GM18951 (cell line): ENCODE results near the gene CNIH1.
"Not testable (repeated sequence)": the region's sequence is repeated elsewhere in the genome, so short reads cannot be mapped to it uniquely, and the experiment has no call there.

Experiments
- POLR2A ChIP-seq: IDR thresholded peaks from 4 replicates; pipeline ENCODE4 v1.6.1; 2011; ENCODE audit warnings: mild to moderate bottlenecking; ENCODE audit not compliant: insufficient read length, insufficient read depth; ENCODE audit errors: extremely low read depth
- in situ Hi-C: fragments of 300-500 bp; cut with MboI; formaldehyde crosslinking; loops from one replicate; pipeline ENCODE4 v1.12.0; 2022; ENCODE audit warnings: low sequenced_read_pairs, mixed read lengths, inconsistent platforms; ENCODE audit not compliant: unreplicated experiment

The CNIH1 gene

DNA sequence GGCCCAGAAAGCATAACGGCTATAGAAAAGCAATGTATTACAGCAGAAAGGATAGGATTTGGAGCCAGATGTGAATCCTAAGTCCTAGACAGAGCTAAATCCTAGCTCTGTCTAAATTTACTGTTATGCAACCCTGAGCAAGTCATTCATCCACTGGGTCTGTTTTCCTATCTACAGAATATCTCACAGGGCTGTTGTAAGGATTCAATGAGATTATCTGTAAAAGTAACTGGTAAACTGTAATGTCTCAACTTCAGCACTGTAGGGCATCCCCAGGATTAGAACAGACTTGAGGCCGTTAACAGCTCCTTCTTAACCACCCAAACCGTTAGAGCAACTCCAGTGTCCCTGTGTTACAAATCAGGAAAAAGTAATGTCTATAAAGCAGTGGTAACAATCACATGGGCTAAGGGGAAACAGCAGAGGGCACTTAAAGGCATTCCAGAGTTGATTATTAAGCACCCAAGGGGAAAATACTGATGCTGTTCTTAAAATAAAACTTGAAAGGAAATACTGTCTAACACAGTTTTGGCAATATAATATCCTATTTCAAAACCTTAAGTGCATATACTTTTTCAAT lies 37.6 kb upstream of the CNIH1 start:
- no peak for TF ChIP-seq POLR2A
- in situ Hi-C loops: no loop called here

DNA sequence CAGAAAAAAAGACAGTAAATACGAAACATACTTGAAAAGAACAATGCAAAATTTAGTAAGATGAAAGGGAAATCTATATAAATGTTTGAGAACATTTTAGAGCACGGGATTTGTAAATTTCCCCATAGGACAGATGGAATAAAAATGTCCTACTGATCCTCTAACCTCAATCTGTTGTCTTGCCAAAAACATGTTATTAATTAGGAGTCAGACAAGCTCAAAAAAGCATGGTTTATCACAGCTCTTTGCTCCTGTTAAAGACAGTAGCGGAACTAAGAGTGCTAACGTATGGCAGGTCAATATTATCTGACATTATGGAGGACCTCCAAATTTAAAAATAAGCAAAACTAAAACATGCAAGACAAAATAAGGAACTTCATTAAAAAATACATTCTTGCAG lies 34.7 kb upstream of the CNIH1 start:
- no peak for TF ChIP-seq POLR2A
- in situ Hi-C loops: no loop called here

DNA sequence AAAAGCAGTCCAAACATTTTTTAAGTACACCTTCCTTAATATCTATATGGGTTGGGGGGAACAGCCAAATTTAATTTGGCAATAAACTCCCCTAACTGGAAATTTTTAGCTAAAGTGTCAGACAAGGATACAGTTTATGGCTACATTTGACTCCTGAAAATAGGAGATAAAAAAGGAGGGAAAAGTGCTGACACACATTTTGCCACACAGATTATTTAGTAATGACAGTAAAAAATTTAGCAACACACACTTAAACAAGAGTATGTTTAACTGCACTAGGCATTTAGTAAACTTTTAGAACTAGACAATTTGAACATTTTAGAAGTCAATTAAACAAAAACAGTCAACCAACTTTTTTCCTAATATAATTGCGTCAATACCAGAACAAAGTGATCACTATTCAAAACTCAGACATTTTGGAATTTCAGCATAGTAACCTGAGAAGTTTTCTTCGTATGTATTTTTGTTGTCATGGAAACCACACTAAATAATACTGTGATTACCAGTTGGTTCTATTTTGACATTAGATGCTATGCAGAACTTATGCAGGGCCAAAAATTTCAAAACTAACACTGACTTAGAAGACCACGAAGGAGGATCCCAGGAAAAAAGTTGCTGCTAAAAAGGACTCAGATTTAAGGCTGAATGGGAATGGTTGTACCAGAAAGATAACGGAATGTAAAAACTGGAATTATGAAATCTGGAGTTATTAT lies 34.2 kb upstream of the CNIH1 start:
- TF ChIP-seq POLR2A: no peak
- in situ Hi-C loops: no loop called here

DNA sequence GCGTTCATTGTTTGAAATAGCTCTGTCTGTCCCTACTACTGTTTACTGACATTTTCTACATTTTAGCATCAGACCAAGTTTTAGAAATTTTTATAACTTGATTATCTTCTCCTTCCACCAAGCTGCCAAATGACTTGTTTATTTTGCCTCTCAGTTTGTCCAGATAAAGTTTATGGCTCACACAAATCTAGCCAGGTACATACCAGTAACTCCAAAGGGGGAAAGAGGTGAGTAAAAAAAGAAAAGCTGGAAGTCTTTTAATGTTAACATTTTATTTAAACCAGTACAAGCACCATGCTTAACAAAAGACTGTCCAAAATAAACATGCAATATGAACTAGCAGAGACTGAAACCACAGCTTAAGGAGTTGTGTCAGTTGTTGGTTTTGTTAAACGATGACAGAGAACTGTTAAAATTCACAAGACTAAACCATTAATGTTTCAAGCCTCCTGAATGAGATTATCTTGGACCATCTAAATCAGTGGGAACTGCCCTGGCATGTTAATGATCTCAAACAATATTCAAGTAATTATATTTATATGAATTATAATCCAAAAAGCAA lies 33.1 kb upstream of the CNIH1 start:
- in situ Hi-C loops: no loop called here

DNA sequence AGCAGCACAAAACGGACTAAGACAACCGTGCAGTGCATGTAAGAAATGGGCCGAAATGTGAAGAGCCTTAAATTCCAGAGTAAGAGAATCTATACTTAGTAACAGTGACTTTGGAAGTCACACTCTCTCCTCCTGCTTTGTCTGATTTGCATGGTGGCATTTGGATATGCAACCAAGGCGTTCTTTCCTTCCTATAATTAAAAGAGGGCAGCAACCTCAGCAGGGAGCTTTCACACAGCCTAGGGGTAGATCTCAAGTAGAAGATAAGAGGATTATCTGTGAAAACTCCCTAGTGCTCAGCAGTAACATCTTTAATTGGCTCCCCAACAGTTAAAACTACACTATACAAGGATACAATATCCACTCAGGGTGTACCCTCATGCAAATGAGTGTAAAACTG lies 31.1 kb upstream of the CNIH1 start:
- in situ Hi-C loops: no loop called here

More for the DNA sequence above, 33.1 kb upstream of the CNIH1 start:
- TF ChIP-seq POLR2A: no peak

DNA sequence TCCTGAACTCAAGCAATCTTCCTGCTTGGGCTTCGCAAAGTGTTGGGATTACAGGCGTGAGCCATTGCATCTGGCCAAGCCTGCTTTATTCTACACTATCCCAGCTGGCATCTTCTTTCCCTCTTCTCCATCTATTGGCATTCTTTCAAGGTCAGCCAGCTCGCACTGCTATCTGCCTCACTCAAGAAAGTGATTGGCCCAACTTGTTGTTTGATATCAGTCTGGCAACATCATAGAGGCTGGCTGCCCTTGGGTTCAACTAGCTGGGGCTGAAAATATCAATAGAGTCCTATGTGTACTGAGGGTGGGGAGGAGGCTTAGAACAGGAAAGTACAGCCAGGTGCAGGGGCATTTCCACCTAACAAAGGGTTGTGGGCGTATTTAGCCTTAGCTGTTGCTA lies 30.5 kb upstream of the CNIH1 start:
- no peak for TF ChIP-seq POLR2A
- in situ Hi-C loops: no loop called here

More for the DNA sequence above, 31.1 kb upstream of the CNIH1 start:
- no peak for TF ChIP-seq POLR2A

DNA sequence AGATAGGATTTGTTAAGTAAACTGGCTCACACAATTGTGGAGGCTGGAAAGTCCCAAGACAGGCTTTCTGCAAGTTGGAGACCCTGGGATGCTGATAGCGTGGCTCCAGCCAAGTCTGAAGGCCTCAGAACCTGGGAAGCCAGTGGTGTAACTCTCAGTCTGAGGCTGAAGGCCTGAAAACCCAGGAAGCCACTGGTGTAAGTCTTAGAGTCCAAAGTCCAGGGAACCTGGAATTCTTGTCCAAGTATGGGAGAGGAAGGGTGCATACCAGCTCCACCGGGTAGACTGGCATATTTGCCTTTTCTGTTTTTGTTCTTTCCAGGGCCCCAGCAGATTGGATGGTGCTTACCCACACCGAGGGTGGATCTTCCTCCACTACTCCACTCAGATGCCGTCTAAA lies 29.5 kb upstream of the CNIH1 start:
- in situ Hi-C loops: no loop called here
- no peak for TF ChIP-seq POLR2A

DNA sequence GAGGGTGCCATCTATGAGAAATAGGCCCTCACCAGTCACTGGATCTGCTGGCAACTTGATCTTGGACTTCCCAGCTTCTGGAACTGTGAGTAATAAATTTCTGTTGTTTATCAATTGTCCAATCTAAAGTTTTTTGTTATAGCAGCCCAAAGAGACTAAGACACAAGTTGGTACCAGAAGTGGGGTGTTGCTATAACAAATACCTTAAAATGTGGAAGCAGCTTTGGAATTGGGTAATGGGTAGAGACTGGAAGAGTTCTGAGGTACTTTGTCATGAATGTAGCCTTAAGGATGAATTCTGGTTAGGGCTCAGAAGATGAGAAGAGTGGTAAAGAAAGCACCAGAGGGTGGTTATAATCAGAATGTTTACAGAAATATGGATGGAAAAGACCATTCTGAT lies 26.1 kb upstream of the CNIH1 start:
- in situ Hi-C loops: no loop called here
- no peak for TF ChIP-seq POLR2A

DNA sequence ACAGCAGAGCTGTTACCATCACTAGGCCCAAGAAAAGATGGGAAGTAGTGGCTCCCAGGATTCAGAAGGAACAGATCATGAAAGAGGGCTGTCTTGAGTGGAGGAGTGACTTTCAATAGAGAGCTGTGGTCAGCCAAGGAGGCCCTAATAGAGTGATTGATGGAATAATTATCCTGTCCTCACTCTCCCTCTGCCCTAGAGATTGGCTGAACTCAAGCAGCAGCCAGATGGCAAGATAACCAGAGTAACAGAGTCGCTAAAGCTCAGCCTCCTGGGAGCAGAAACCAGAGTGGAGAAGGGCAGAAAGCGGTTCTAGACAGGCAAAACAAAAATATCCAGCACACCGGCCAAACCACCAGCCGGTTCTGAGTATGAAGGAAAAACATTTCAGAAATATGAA lies 24.5 kb upstream of the CNIH1 start:
- TF ChIP-seq POLR2A: no peak
- in situ Hi-C loops: no loop called here

DNA sequence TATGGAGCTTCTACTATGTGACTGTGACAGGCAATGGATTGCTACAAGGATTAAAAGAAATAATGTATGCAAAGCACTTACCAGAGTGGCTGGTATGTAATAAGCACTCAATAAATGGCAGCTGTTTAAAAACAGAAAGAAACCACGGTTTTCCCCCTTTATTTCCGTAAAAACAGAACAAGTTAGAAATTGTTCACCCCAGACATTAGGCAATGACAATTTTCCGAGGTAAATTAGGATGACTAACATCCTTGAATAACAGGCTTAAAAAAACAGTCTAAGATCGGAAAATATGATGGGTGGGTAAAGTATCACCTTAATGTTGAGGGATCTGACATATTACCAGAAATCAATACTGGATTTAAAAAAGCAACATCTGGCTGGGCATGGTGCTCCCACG lies 20.9 kb upstream of the CNIH1 start:
- in situ Hi-C loops: no loop called here
- TF ChIP-seq POLR2A: no peak

DNA sequence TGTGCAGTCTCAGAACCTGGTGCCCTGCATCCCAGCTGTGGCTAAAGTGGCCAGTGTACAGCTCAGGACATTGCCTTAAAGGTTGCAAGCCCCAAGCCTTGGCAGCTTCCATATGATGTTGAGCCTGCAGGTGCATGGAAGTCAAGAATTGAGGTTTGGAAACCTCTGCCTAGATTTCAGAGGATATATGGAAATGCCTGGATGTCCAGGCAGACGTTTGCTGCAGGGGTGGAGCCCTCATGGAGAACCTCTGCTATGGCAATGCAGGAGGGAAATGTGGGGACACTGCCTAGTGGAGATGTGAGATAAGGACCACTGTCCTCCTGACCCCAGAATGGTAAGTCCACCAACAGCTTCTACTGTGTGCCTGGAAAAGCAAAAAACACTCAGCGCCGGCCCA lies 17.9 kb upstream of the CNIH1 start:
- in situ Hi-C loops: no loop called here
- no peak for TF ChIP-seq POLR2A

DNA sequence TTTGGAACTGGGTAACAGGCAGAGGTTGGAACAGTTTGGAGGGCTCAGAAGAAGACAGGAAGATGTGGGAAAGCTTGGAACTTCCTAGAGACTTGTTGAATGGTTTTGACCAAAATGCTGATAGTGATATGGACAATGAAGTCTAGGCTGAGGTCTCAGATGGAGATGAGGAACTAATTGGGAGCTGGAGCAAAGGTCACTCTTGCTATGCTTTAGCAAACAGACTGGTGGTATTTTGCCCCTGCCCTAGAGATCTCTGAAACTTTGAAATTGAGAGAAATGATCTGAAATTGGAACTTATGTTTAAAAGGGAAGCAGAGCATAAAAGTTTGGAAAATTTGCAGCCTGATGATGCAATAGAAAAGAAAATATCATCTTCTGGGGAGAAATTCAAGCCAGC lies 17.4 kb upstream of the CNIH1 start:
- in situ Hi-C loops: not testable (repeated sequence)

DNA sequence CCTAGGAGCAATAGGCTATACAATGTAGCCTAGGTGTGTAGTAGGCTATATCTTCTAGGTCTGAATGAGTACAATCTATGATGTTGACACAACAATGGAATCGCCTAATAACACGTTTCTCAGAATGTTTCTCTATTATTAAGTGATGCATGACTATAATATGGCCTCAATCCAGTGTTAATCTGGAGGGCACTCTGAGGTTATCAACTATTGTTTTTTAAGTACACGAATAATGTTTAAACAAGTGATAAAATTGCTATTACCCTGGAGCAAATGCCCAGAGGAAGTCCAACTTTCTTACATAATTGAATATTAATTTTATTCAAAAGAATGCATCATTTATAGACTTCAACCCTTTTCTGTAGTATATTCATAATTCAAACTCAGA lies 16.4 kb upstream of the CNIH1 start:
- TF ChIP-seq POLR2A: no peak
- in situ Hi-C loops: no loop called here

DNA sequence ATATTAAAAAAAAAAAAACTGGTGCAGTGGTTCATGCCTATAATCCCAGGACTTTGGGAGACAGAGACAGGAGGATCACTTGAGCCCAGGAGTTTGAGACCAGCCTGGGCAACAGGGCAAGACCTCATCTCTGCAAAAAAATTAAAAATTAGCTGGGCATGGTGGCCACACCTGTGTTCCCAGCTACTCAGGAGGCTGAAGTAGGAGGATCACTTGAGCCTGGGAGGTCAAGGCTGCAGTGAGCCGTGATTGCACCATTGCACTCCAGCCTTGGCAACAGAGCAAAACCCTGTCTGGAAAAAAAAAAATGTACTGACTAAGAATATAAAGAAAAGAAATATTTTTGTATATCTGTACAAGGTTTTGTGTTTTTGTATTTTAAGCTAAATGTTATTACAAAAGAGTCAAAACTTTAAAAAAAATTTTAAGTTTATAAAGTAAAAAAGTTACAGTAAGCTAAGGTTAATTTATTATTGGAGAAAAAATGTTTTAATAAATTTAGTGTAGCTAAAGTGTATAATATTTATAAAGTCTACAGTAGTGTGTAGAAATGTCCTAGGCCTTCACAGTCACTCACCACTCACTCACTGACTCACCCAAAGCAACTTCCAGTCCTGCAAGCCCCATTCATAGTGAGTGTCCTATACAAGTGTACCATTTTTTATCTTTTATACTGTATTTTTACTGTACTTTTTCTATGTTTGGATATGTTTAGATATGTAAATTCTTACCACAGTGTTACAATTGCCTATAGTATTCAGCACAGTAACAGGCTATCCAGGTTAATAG lies 15.8 kb upstream of the CNIH1 start:
- in situ Hi-C loops: not testable (repeated sequence)
